Tongue (tissue), 2 donors: ENCODE measurements around the gene TMEM132A. TPM values are rescaled to one million over a fixed set of nuclear protein-coding genes. Genes with fewer than 3 reads are reported as not detected.

Experiments used
- DNase-seq: peaks from one replicate; pipeline ENCODE4 v3.0.0-alpha.2; 2015
- total RNA-seq: library from RNA; depleted of rRNA; stranded (reverse); fragments of >200 nt; gene quantifications from one replicate; pipeline ENCODE4 v1.2.3, GENCODE V29; 2014

TMEM132A gene
- total RNA-seq, 1 donor from 2014 or later, result 29.7 TPM

- no peak for DNase-seq
These were observed 13.6 kb downstream of the TMEM132A start for GRCh38 chr11:60937811-60938210.

GRCh38 chr11:60938500-60938899 is 14.2 kb downstream of the TMEM132A start:
- no peak for DNase-seq

GRCh38 chr11:60939301-60939700 is 15.0 kb downstream of the TMEM132A start:
- no peak for DNase-seq

DNA sequence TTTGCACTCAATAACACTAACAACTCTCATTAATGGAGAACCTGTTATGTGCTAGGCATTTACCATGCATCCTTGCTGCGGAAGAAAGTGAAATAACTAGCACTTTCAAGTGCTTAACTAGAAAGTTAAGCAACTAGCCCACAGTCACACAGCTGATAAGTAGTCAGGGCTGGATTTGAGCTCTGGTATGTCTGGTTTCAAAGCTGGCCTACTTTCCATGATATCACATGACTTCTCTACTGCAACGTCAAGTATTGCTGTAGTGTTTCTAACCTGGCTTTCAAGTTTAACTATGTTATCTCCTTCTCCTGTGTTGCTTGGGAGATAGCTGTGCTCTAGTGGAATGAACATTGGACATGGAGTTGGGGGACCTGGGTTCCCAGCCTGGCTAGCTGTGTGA is 15.6 kb downstream of the TMEM132A start:
- no peak for DNase-seq

DNA sequence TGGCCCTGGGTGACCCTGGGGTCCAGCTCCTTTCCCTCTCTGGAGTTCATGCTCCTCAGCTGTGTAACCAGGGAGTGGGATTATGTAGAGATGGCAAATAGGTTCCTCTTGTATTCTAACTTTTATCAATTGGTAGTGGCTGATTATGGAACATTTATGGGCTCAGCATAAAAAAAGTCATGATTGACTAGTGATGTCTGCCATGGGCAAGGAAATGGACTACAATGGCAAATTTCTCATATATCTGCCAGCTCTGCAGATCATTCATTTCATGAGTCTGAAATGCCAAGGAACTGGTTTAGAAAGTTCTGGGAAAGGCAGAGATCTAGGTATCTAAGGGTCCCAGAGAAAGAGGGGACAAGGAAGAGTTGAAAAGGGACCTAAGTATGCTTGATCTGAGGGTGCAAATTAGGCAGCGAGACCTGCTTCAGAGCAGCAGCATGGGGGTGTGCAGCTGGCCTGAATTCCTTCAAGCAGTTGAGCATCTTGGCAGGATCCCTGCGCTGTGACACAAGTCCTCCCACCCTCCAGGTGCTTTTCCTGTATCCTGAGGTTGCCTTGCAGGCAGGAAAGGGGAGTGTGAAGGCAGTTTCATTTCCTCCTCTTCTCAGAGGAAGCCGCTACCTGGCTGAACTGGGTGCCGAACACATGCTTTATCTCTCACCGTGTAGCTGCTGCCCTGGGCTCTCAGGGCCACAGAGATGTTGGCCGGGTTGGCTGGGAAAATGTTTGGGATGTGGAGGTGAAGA is 17.3 kb downstream of the TMEM132A start:
- no peak for DNase-seq

GRCh38 chr11:60942219-60942618 is 18.0 kb downstream of the TMEM132A start:
- DNase-seq, result no peak

DNA sequence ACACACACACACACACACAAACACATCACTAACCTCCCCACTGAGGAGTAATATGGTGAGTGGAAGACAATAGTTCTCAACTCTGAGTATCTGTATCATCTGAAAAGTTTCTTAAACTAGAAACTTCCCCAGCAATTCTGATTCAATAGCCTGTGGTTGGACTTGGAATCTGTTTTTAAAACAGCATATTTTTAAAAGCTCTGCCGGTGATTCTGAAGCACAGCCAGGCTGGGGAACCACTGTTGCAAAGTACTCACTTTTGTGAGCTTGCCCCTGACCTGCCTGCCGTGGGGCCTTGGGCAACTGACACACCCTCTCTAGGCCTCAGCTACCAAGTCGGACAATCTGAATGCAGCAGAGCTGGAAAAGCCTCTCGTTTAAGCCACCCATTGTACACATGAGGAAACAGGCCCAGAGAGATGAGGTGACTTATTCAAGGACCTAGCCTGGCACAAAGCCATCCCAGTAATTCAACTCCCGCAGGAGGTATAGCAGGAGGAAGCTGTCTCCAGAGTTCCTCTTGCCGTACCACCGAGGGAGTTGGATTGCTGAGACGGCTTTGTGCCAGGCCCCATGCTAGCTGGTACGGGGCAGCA is 18.8 kb downstream of the TMEM132A start:
- DNase-seq, result peak; percentile 65

- DNase-seq, result no peak
These were observed 20.4 kb downstream of the TMEM132A start for GRCh38 chr11:60944490-60945294.

GRCh38 chr11:60945295-60945667 is 21.0 kb downstream of the TMEM132A start:
- DNase-seq, result no peak

GRCh38 chr11:60946601-60947264 is 22.5 kb downstream of the TMEM132A start:
- DNase-seq, result peak; percentile 37

GRCh38 chr11:60947700-60948099 is 23.4 kb downstream of the TMEM132A start:
- no peak for DNase-seq

DNA sequence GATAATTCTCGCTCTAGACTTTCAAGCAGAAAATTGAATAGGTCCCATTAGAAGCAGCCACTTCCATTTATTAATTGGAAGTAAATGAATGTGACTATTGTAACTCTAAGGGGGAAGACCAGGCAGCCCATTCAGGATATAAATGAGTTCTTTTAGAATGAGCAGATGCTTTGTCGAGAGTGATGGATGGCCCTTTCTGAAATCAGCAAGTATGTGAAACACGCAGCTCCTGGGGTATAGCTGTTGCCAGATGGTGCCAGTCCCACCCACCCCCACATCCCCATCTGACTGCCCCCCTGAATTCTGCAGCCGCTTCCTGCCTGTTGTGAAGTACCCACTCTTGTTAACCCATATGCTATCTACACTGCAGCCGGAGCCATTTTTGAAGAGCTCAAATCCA is 24.0 kb downstream of the TMEM132A start:
- peak; percentile 44 for DNase-seq

DNA sequence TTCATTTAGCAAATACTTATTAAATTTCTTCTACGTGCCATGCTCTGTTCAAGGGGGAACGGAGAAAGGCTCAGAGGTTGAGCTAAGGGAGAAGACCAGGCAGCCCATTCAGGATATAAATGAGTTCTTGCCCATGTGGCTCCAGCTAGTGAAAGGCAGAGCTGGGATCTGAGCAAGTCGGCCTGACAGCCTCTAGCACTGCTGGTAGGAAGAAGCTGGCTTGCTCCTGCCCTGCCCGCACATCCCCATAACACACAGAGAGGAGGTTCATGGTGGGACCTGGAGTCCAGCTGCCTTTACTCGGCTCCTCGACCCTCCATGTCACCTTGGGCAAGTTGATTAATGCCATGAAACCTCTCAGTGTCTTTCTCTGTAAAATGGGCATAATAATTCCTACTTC is 25.8 kb downstream of the TMEM132A start:
- DNase-seq, result no peak

- DNase-seq, result peak; percentile 34
These were observed 26.8 kb downstream of the TMEM132A start for GRCh38 chr11:60950933-60951605.

DNA sequence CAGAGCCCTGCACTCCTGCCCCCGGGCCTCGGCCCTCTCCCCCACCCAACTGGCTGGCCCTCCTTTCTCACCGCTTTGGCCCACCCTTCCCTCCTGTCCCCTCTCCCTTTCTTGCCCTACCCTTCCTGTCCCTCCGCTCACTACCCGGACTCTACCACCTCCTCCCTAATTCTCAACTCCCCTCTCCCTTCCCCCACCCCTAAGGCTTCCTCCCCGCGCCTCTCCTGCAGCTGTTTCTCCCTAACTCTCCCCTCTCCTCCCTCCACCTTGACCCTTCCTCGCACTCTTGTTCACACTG is 27.3 kb downstream of the TMEM132A start:
- DNase-seq, result peak; percentile 28

GRCh38 chr11:60951904-60952741 is 27.9 kb downstream of the TMEM132A start, which contains the start of gene SLC15A3:
TSS of gene SLC15A3 (minus strand) at chr11:60952176. CDS start at chr11:60951551, 625 bp downstream.
- peak; percentile 43 for DNase-seq

DNA sequence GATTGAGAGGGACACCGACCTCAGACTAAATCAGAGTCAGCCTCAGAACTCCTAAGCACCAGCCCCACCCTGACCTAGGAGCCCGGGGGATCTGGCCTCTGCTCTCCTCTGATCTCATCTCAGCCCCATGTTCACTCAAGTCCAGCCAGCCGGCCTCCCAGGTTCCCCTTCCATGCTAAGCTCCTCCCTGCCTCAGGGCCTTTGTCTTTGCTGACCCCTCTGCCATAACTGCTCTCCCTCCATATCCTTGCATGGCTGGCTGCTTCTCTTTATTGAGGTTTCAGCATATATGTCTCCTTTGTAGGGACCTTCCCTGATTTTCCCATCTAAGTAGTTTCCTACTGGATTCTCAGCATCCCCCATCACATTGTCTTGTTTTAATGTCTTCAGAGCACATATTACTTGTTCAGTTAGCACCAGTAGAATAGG is 28.5 kb downstream of the TMEM132A start:
- no peak for DNase-seq

DNA sequence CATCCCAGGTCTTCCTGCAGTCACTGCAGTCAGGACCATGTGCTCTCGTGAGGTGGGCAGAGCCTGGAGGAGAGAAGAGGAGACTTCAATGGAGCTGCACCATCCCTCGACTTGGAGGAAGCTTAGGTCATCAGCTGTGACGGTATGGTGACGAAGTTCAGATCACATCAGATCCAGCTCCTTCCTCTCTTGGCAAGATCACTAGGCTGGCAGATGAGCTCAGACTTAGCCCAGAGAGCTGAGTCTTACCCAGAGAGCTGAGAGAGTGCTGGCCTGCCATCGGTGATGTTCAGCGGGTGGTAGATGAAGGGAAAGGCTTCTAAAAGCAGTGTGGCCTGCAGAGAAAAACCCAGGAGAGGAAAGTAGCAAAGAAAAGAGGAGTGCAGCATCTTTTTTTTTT is 29.5 kb downstream of the TMEM132A start:
- no peak for DNase-seq

- DNase-seq, result no peak
These were observed 30.2 kb downstream of the TMEM132A start for GRCh38 chr11:60954421-60954820.

DNA sequence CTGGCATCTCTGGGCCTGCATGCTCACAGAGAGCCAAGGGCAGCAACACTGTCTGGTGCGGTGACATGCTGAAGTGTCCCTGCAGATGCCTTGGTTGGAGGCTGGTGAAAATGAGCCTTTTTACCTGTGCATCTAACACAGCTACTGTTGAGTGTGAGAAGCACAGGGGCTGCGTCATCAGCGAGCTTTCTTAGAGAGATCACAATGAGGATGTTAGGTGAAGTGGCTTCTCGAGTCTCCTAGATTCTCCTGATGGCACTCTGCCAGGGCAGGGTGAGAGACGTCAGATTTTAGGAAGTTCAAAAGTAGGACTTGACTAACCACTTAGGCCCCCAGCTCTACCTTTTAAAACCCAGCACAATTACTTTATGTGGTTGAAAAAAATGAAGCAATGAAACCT is 31.3 kb downstream of the TMEM132A start:
- no peak for DNase-seq

GRCh38 chr11:60957188-60957587 is 32.9 kb downstream of the TMEM132A start:
- no peak for DNase-seq
